ENCODE measurements around the gene FZD4. TPM values are rescaled to one million over a fixed set of nuclear protein-coding genes. Genes with fewer than 3 reads are reported as not detected.
"Not testable (repeated sequence)": the region's sequence is repeated elsewhere in the genome, so short reads cannot be mapped to it uniquely, and the experiment has no call there.

Gene FZD4
- total RNA-seq, 1 donor from 2014 or later = 0.11 TPM

GRCh38 chr11:86940122-86940777, 14.9 kb downstream of the FZD4 start:
- Mint-ChIP-seq H3K4me3 (ENCODE audit: low read depth) (no peak overlapping the region), H3K27ac (no peak overlapping the region), H3K36me3 (ENCODE audit: low read depth) (no peaks in the 10 kb centered on the region), H3K27me3 (ENCODE audit: low read depth) (peaks cover 8% of the 10 kb centered on the region), H3K9me3 (no peaks in the 10 kb centered on the region), H3K4me1 (ENCODE audit: low read depth) (no peaks in the 10 kb centered on the region)
- intact Hi-C loops (cut with micrococcal nuclease) = no loop called here
- DNase-seq (ENCODE audit: low spot score) = no peak

- intact Hi-C loops (cut with micrococcal nuclease) = loop anchor here (1.0 to 2.0 kb wide), 2 partner anchors 351 to 482 kb away; no protein-coding TSS in a partner anchor
- H3K27me3 Mint-ChIP-seq (ENCODE audit: low read depth) = peaks cover 8% of the 10 kb centered on the region
- no peaks in the 10 kb centered on the region for H3K4me1 Mint-ChIP-seq (ENCODE audit: low read depth)
- H3K27ac Mint-ChIP-seq = no peak overlapping the region
- no peaks in the 10 kb centered on the region for H3K9me3 Mint-ChIP-seq
- DNase-seq (ENCODE audit: low spot score) = no peak
- no peak overlapping the region for H3K4me3 Mint-ChIP-seq (ENCODE audit: low read depth)
- H3K36me3 Mint-ChIP-seq (ENCODE audit: low read depth) = no peaks in the 10 kb centered on the region
Observed at GRCh38 chr11:86938900-86939880, 16.0 kb downstream of the FZD4 start.

GRCh38 chr11:86938203-86938899, 16.8 kb downstream of the FZD4 start:
- H3K9me3 Mint-ChIP-seq = no peaks in the 10 kb centered on the region
- H3K4me1 Mint-ChIP-seq (ENCODE audit: low read depth) = no peaks in the 10 kb centered on the region
- H3K27me3 Mint-ChIP-seq (ENCODE audit: low read depth) = peaks cover 10% of the 10 kb centered on the region
- no peak overlapping the region for H3K4me3 Mint-ChIP-seq (ENCODE audit: low read depth)
- intact Hi-C loops (cut with micrococcal nuclease) = loop anchor here (2.0 kb wide), 1 partner anchor 482 kb away; no protein-coding TSS in a partner anchor
- no peak overlapping the region for H3K27ac Mint-ChIP-seq
- H3K36me3 Mint-ChIP-seq (ENCODE audit: low read depth) = no peaks in the 10 kb centered on the region
- DNase-seq (ENCODE audit: low spot score) = no peak

GRCh38 chr11:86937193-86937806, 17.9 kb downstream of the FZD4 start:
- H3K4me3 Mint-ChIP-seq (ENCODE audit: low read depth); H3K4me1 Mint-ChIP-seq (ENCODE audit: low read depth); H3K36me3 Mint-ChIP-seq (ENCODE audit: low read depth); H3K9me3 Mint-ChIP-seq; H3K27ac Mint-ChIP-seq; intact Hi-C loops (cut with micrococcal nuclease); H3K27me3 Mint-ChIP-seq (ENCODE audit: low read depth); DNase-seq (ENCODE audit: low spot score): not testable (repeated sequence)

- Mint-ChIP-seq H3K27me3 (ENCODE audit: low read depth) (peaks cover 6% of the 10 kb centered on the region), H3K4me3 (ENCODE audit: low read depth) (no peak overlapping the region), H3K4me1 (ENCODE audit: low read depth) (no peaks in the 10 kb centered on the region), H3K27ac (no peak overlapping the region), H3K36me3 (ENCODE audit: low read depth) (no peaks in the 10 kb centered on the region), H3K9me3 (no peaks in the 10 kb centered on the region)
- DNase-seq (ENCODE audit: low spot score) = no peak
- intact Hi-C loops (cut with micrococcal nuclease) = no loop called here
Observed at GRCh38 chr11:86934926-86935579, 20.1 kb downstream of the FZD4 start.

DNA sequence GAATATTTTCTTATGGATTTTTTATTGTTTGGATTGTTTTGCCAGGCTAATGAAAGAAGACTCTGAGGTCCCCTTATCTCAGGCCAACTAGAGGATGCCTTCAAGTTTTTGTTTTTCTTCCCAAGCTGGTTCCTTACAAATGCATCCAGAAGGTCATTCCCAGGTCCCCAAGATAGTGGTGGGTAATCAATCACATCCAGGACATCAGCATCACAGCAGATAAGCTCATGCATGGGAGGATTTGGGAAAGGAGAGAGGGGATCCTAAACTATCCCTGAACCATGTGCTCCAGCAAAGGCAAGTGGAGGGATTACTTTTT, 20.7 kb downstream of the FZD4 start:
- H3K36me3 Mint-ChIP-seq (ENCODE audit: low read depth) = no peaks in the 10 kb centered on the region
- H3K27ac Mint-ChIP-seq = no peak overlapping the region
- H3K4me1 Mint-ChIP-seq (ENCODE audit: low read depth) = no peaks in the 10 kb centered on the region
- intact Hi-C loops (cut with micrococcal nuclease) = no loop called here
- no peak overlapping the region for H3K4me3 Mint-ChIP-seq (ENCODE audit: low read depth)
- no peak for DNase-seq (ENCODE audit: low spot score)
- H3K9me3 Mint-ChIP-seq = no peaks in the 10 kb centered on the region
- H3K27me3 Mint-ChIP-seq (ENCODE audit: low read depth) = peaks cover 6% of the 10 kb centered on the region

DNA sequence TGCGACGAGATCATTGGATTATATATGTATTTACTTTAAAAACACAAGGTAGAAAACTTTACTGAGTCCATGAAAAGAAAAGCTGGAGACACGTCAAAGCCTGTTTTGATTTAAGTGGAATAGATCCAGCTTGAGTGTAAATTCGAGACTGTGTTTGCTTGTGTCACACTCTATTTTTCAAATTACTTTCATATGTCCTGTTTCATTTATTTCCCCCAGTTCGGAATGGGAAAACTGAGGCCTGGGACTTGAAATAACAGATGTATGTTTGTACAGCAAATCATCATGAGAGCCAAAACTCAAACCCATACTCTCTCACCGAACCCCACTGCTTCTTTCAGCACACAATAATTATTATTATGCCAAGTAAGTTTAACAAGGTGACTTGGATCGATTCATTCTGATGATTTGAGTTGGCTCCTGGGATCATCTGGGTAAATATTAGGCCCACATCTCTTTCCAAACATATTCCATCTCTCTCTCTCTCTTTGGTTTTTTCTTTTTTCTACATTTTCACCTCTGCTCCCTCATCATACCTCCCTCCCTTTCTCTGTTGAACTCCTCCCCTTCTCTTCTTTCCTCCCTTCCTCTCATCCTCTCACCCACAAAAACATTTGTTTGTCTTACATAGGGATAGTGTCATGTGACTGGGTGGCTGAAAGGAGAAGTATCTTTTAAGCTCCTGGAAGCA, 21.2 kb downstream of the FZD4 start:
- no peaks in the 10 kb centered on the region for H3K9me3 Mint-ChIP-seq
- intact Hi-C loops (cut with micrococcal nuclease) = no loop called here
- no peak overlapping the region for H3K4me3 Mint-ChIP-seq (ENCODE audit: low read depth)

DNA sequence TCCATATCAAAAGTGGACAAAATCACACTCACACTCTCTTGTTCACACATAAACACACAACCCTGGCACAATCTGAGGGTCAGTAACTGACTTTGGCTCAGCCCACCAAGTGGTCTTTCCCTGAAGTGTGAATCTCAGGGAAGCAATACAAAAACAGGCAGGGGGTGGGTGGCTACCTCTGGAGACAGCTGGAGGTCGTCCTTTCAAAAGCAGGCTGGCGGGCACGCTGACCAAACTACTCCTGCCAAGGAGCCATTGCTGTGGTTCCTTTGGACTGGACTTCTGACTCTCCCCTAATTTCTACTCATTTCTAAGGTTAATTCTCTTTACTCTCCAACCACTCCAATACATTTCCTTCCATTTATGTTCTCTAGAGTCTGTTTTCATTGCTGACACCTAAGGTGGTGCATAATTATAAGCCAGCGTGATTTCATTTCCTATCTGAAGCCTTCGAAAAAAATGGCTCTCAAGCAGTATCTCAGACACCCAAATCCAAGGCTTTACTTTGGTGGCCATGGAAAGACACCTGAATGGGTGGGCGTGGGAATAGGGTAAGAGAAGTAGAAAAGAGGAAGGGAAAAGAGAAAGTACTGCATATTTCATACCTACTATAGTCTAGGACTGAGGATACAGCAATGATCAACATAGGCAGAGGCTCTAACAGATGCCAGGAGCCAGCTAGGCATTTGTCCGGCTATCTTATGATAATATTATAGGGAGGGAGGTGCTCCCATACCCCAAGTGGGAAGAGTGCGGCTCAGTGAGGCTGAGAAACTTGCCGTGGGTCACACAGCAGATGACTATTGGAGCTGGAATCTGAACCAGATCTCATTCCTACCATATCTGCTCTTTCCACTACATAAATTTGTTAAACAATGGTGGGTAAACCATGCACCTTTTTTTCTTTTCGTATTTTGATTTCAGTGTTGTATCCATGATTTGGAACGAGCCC, 22.0 kb downstream of the FZD4 start:
- Mint-ChIP-seq H3K4me3 (ENCODE audit: low read depth) (no peak overlapping the region), H3K27ac (no peak overlapping the region), H3K4me1 (ENCODE audit: low read depth) (no peaks in the 10 kb centered on the region), H3K36me3 (ENCODE audit: low read depth) (no peaks in the 10 kb centered on the region), H3K27me3 (ENCODE audit: low read depth) (peaks cover 4% of the 10 kb centered on the region), H3K9me3 (no peaks in the 10 kb centered on the region)
- DNase-seq (ENCODE audit: low spot score) = no peak
- intact Hi-C loops (cut with micrococcal nuclease) = no loop called here

More for the DNA sequence above, 21.2 kb downstream of the FZD4 start:
- H3K27ac Mint-ChIP-seq = no peak overlapping the region
- H3K36me3 Mint-ChIP-seq (ENCODE audit: low read depth) = no peaks in the 10 kb centered on the region
- no peaks in the 10 kb centered on the region for H3K4me1 Mint-ChIP-seq (ENCODE audit: low read depth)
- no peak for DNase-seq (ENCODE audit: low spot score)
- peaks cover 6% of the 10 kb centered on the region for H3K27me3 Mint-ChIP-seq (ENCODE audit: low read depth)

GRCh38 chr11:86932259-86932585, 23.0 kb downstream of the FZD4 start:
- no peak for DNase-seq (ENCODE audit: low spot score)
- no peaks in the 10 kb centered on the region for H3K4me1 Mint-ChIP-seq (ENCODE audit: low read depth)
- no peaks in the 10 kb centered on the region for H3K9me3 Mint-ChIP-seq
- no peak overlapping the region for H3K4me3 Mint-ChIP-seq (ENCODE audit: low read depth)
- H3K36me3 Mint-ChIP-seq (ENCODE audit: low read depth) = no peaks in the 10 kb centered on the region
- H3K27me3 Mint-ChIP-seq (ENCODE audit: low read depth) = peaks cover 1% of the 10 kb centered on the region
- intact Hi-C loops (cut with micrococcal nuclease) = no loop called here
- no peak overlapping the region for H3K27ac Mint-ChIP-seq

- intact Hi-C loops (cut with micrococcal nuclease) = no loop called here
- H3K9me3 Mint-ChIP-seq = no peaks in the 10 kb centered on the region
- H3K27ac Mint-ChIP-seq = no peak overlapping the region
- no peaks in the 10 kb centered on the region for H3K36me3 Mint-ChIP-seq (ENCODE audit: low read depth)
- H3K4me1 Mint-ChIP-seq (ENCODE audit: low read depth) = no peaks in the 10 kb centered on the region
- H3K27me3 Mint-ChIP-seq (ENCODE audit: low read depth) = peaks cover 1% of the 10 kb centered on the region
- no peak for DNase-seq (ENCODE audit: low spot score)
- H3K4me3 Mint-ChIP-seq (ENCODE audit: low read depth) = no peak overlapping the region
Observed at GRCh38 chr11:86931548-86932258, 23.5 kb downstream of the FZD4 start.

Data from activated T-helper 2 cell treated with anti-CD3 and anti-CD28 coated beads, Interferon-gamma antibody, Interleukin-2, Interleukin-4, amounts not matched to agents 10 μg/mL and 5 μg/mL and 100 μg/mL, durations not matched to agents 14 hours and 24 hours and 36 hours (primary cell).